Neural cell (in vitro differentiated cells): Measurements from ENCODE around the gene TDRD12. TPM values are rescaled to one million over a fixed set of nuclear protein-coding genes. Genes with fewer than 3 reads are reported as not detected.

Source experiments
- H2AFZ ChIP-seq: fragments of 200-600, 300-800 bp; sonication (generic), shearing (Covaris generic); 2 replicates; pipeline ENCODE4 v1.6.0; 2014; ENCODE audit warnings: low read depth, mild to moderate bottlenecking, antibody characterized with exemption, low read length, moderate library complexity
- H3F3A ChIP-seq: fragments of 200-600 bp; shearing (Covaris generic); 2 replicates; pipeline ENCODE4 v1.6.1; 2016; ENCODE audit warnings: mild to moderate bottlenecking, moderate library complexity, mixed read lengths, antibody characterized with exemption, low read length; ENCODE audit not compliant: insufficient read depth, poor library complexity, severe bottlenecking
- H3K27ac ChIP-seq: fragments of 200-600, 300-800 bp; sonication (generic), shearing (Covaris generic); 2 replicates; pipeline ENCODE4 v1.5.1; 2014; ENCODE audit warnings: mild to moderate bottlenecking, low read length, moderate library complexity
- H3K27me3 ChIP-seq: fragments of 300-800, 200-600 bp; sonication (generic), shearing (Covaris generic); 2 replicates; pipeline ENCODE4 v1.6.0; 2014; ENCODE audit warnings: mild to moderate bottlenecking, low read depth, low read length, moderate library complexity; ENCODE audit not compliant: insufficient read depth
- H3K36me3 ChIP-seq: fragments of 300-800, 200-600 bp; sonication (generic), shearing (Covaris generic); 2 replicates; pipeline ENCODE4 v1.5.1; 2014; ENCODE audit warnings: mild to moderate bottlenecking, antibody characterized with exemption, low read length, moderate library complexity; ENCODE audit not compliant: insufficient read depth
- H3K4me2 ChIP-seq: fragments of 300-800, 200-600 bp; sonication (generic), shearing (Covaris generic); 2 replicates; pipeline ENCODE4 v1.6.0; 2014; ENCODE audit warnings: mild to moderate bottlenecking, low read length
- H3K4me3 ChIP-seq: fragments of 300-800, 200-600 bp; sonication (generic), shearing (Covaris generic); 2 replicates; pipeline ENCODE4 v1.5.1; 2014; ENCODE audit warnings: mild to moderate bottlenecking, low read length, moderate library complexity
- H3K79me2 ChIP-seq: fragments of 200-600 bp; shearing (Covaris generic); replicated peaks from 2 replicates; pipeline ENCODE4 v1.6.0; 2014; ENCODE audit warnings: mild to moderate bottlenecking, low read length, moderate library complexity; ENCODE audit not compliant: insufficient read depth
- H3K9ac ChIP-seq: fragments of 300-800, 200-600 bp; sonication (generic), shearing (Covaris generic); 2 replicates; pipeline ENCODE4 v1.6.1; 2016; ENCODE audit warnings: mild to moderate bottlenecking, low read length, mixed read lengths
- H3K9me2 ChIP-seq: fragments of 200-600 bp; shearing (Covaris generic); 2 replicates; pipeline ENCODE4 v1.6.1; 2016; ENCODE audit warnings: mild to moderate bottlenecking, low read length, mixed read lengths; ENCODE audit not compliant: insufficient read depth
- H3K9me3 ChIP-seq: fragments of 200-600, 300-800 bp; sonication (generic), shearing (Covaris generic); 2 replicates; pipeline ENCODE4 v1.6.1; 2016; ENCODE audit warnings: mild to moderate bottlenecking, mixed run types, low read length, moderate library complexity, mixed read lengths
- H4K20me1 ChIP-seq: fragments of 200-600 bp; shearing (Covaris generic); 2 replicates; pipeline ENCODE4 v1.6.1; 2016; ENCODE audit warnings: mild to moderate bottlenecking, mixed run types; ENCODE audit not compliant: insufficient read depth
- CTCF ChIP-seq: fragments of 450-650 bp; IDR thresholded peaks from 2 replicates; pipeline ENCODE4 v1.5.1; 2014; ENCODE audit warnings: antibody characterized with exemption, mild to moderate bottlenecking, moderate library complexity; ENCODE audit not compliant: poor library complexity, severe bottlenecking
- EP300 ChIP-seq: fragments of 450-650 bp; conservative IDR thresholded peaks from 2 replicates; pipeline ENCODE4 v1.6.1; 2014; ENCODE audit warnings: antibody characterized with exemption, mild to moderate bottlenecking, moderate library complexity; ENCODE audit not compliant: poor library complexity, severe bottlenecking
- EZH2 ChIP-seq: fragments of 200-600, 300-800 bp; shearing (Covaris generic), sonication (generic); IDR thresholded peaks from 2 replicates; pipeline ENCODE4 v1.6.1; 2014; ENCODE audit warnings: antibody characterized with exemption, low read length, borderline replicate concordance, mild to moderate bottlenecking; ENCODE audit not compliant: insufficient read depth, poor library complexity, severe bottlenecking
- MXI1 ChIP-seq: fragments of 450-650 bp; conservative IDR thresholded peaks from 2 replicates; pipeline ENCODE4 v1.6.1; 2014; ENCODE audit warnings: antibody characterized with exemption, mild to moderate bottlenecking; ENCODE audit not compliant: poor library complexity, severe bottlenecking
- POLR2AphosphoS5 ChIP-seq: IDR thresholded peaks from 2 replicates; pipeline ENCODE4 v1.6.1; 2012
- RAD21 ChIP-seq: fragments of 450-650 bp; conservative IDR thresholded peaks from 2 replicates; pipeline ENCODE4 v1.6.1; 2014; ENCODE audit warnings: antibody characterized with exemption, mild to moderate bottlenecking, moderate library complexity
- REST ChIP-seq: IDR thresholded peaks from 2 replicates; pipeline ENCODE4 v1.6.1; 2012; ENCODE audit warnings: borderline replicate concordance
- SMC3 ChIP-seq: fragments of 450-650 bp; conservative IDR thresholded peaks from 2 replicates; pipeline ENCODE4 v1.6.1; 2014; ENCODE audit warnings: antibody characterized with exemption, mild to moderate bottlenecking, moderate library complexity; ENCODE audit not compliant: poor library complexity
- TAF1 ChIP-seq: IDR thresholded peaks from 2 replicates; pipeline ENCODE4 v1.6.1; 2012; ENCODE audit warnings: low read depth
- polyA plus RNA-seq: library from polyadenylated mRNA; depleted of rRNA; stranded (reverse); fragments of >200 nt; gene quantifications from 2 replicates; pipeline ENCODE4 v1.2.3, GENCODE V29; 2014

TDRD12 gene
- polyA plus RNA-seq, 1 donor from 2014 or later: 9.2 TPM

GRCh38 chr19:32671883-32672593 lies 47.5 kb upstream of the TDRD12 start:
- TF ChIP-seq CTCF (no peak), EP300 (no peak), TAF1 (no peak), EZH2 (no peak), REST (no peak), SMC3 (no peak), MXI1 (no peak), RAD21 (no peak), POLR2AphosphoS5 (no peak)
- Histone ChIP-seq H3K4me2 (no peak overlapping the region), H3K27ac (no peak overlapping the region), H3K36me3 (no peaks in the 10 kb centered on the region), H3K4me3 (no peak overlapping the region), H3K9ac (no peak overlapping the region), H3K9me2 (no peaks in the 10 kb centered on the region), H4K20me1 (no peaks in the 10 kb centered on the region), H3K9me3 (no peaks in the 10 kb centered on the region), H2AFZ (no peak overlapping the region), H3F3A (no peaks in the 10 kb centered on the region), H3K79me2 (peaks cover 20% of the 10 kb centered on the region), H3K27me3 (peaks cover 18% of the 10 kb centered on the region)

- Histone ChIP-seq H3K9me2 (no peaks in the 10 kb centered on the region), H4K20me1 (no peaks in the 10 kb centered on the region), H3K4me3 (peak overlapping the region; percentile 91), H3K79me2 (peaks cover 17% of the 10 kb centered on the region), H2AFZ (no peak overlapping the region), H3F3A (no peaks in the 10 kb centered on the region), H3K36me3 (no peaks in the 10 kb centered on the region), H3K9me3 (no peaks in the 10 kb centered on the region), H3K4me2 (no peak overlapping the region), H3K9ac (no peak overlapping the region), H3K27ac (no peak overlapping the region), H3K27me3 (peaks cover 26% of the 10 kb centered on the region)
- TF ChIP-seq SMC3 (no peak), EZH2 (no peak), MXI1 (no peak), POLR2AphosphoS5 (no peak), RAD21 (no peak), CTCF (no peak), REST (no peak), EP300 (no peak), TAF1 (no peak)
These were observed 46.7 kb upstream of the TDRD12 start for GRCh38 chr19:32672841-32673240.
